Smooth muscle cell (in vitro differentiated cells): ENCODE data around the gene TMIE. TPM values are rescaled to one million over a fixed set of nuclear protein-coding genes. Genes with fewer than 3 reads are reported as not detected.

ENCODE experiments used
- DNase-seq: peaks from one replicate; lab custom pipeline; 2025; ENCODE audit not compliant: unreplicated experiment; lab: John Stamatoyannopoulos, UW
- H2AFZ ChIP-seq: fragments of 200-600 bp; sonication (generic); 2 replicates; pipeline ENCODE4 v1.6.0; 2016; ENCODE audit warnings: antibody characterized with exemption, low read depth, mild to moderate bottlenecking
- H3F3A ChIP-seq: fragments of 200-600 bp; sonication (generic); 2 replicates; pipeline ENCODE4 v1.6.0; 2017; ENCODE audit warnings: antibody characterized with exemption, low read depth
- H3K27ac ChIP-seq: fragments of 200-600 bp; sonication (generic); 2 replicates; pipeline ENCODE4 v1.5.1; 2016; ENCODE audit warnings: low read depth, mild to moderate bottlenecking
- H3K27me3 ChIP-seq: fragments of 200-600 bp; sonication (generic); 2 replicates; pipeline ENCODE4 v1.6.1; 2016; ENCODE audit warnings: low read depth, mild to moderate bottlenecking
- H3K36me3 ChIP-seq: fragments of 200-600 bp; sonication (generic); 2 replicates; pipeline ENCODE4 v1.5.1; 2016; ENCODE audit warnings: low read depth
- H3K4me1 ChIP-seq: fragments of 200-600 bp; sonication (generic); 2 replicates; pipeline ENCODE4 v1.5.1; 2016; ENCODE audit warnings: low read depth
- H3K4me2 ChIP-seq: fragments of 200-600 bp; sonication (generic); 2 replicates; pipeline ENCODE4 v1.6.0; 2016; ENCODE audit warnings: mild to moderate bottlenecking
- H3K4me3 ChIP-seq: fragments of 200-600 bp; sonication (generic); 2 replicates; pipeline ENCODE4 v1.5.1; 2016; ENCODE audit warnings: mild to moderate bottlenecking
- H3K79me2 ChIP-seq: fragments of 200-600 bp; sonication (generic); 2 replicates; pipeline ENCODE4 v1.6.0; 2016; ENCODE audit warnings: low read depth, mild to moderate bottlenecking
- H3K9ac ChIP-seq: fragments of 200-600 bp; sonication (generic); 2 replicates; pipeline ENCODE4 v1.6.0; 2016; ENCODE audit warnings: low read depth
- H3K9me3 ChIP-seq: fragments of 200-600 bp; sonication (generic); replicated peaks from 2 replicates; pipeline ENCODE4 v1.5.1; 2016; ENCODE audit warnings: low read depth
- H4K20me1 ChIP-seq: fragments of 200-600 bp; sonication (generic); 2 replicates; pipeline ENCODE4 v1.6.0; 2016; ENCODE audit warnings: low read depth
- WGBS: methylation state at CpG from one replicate; pipeline ENCODE4 v1.1.7; 2016; ENCODE audit warnings: low lambda C conversion rate; 5-methylcytosine and 5-hydroxymethylcytosine counted together
- polyA plus RNA-seq: library from polyadenylated mRNA; unstranded; fragments of >200 nt; fragmentation: Nextera tagmentation; extraction: Ambion mirVana; gene quantifications from 2 replicates; pipeline ENCODE4 v1.2.1, GENCODE V29; 2016
- total RNA-seq: library from RNA; depleted of rRNA; stranded (reverse); fragments of >200 nt; gene quantifications from 2 replicates; pipeline ENCODE4 v1.2.3, GENCODE V29; 2014
- TF ChIP-seq, protein P1 (sequence below): fragments of 200-600 bp; sonication (generic); IDR thresholded peaks from 2 replicates; pipeline ENCODE4 v1.5.1; 2017; ENCODE audit warnings: borderline replicate concordance, mild to moderate bottlenecking, antibody characterized with exemption; ENCODE audit not compliant: insufficient read depth, poor library complexity, severe bottlenecking

Gene TMIE
- total and polyA plus RNA-seq, 2 experiments from 2014 or later = 0.67 to 1.1 TPM

DNA sequence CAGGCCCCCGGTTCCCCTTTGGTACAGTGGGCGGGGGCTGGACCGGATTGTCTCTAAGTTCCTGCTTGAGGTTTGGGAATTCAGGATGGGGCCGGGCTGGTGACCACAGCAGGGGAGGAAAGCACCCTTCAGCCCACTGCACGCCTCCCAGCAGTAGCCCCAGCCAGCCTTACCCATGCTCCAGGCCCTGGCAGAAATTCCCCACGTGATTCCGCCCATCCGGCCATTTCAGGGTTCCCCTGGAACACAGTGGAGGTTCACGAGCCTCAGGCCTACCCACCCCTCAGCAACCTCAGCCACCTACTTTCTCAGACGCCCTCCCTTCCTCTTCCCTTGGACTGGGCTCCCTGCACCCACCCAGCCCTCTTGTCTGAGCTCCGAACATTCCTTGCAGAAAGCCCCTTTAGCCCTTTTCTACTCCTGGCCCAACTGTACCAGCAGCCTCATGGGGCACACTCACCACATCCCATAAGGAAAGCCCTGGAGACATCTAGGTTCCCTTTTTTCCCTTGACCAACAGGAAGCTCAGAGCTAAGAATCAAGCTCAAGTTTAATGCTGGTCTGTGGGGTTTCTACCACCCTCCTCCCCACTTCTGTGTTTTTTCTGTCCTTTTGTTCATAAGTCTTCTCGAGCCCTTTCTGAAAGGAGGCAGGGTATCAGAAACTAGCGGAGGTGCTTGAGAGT, 19.2 kb upstream of the TMIE start:
- no peak overlapping the region for H3K4me3 ChIP-seq
- no peak overlapping the region for H3K4me2 ChIP-seq
- no peak overlapping the region for H3K27ac ChIP-seq
- no peaks in the 10 kb centered on the region for H4K20me1 ChIP-seq
- no peak overlapping the region for H3K9ac ChIP-seq
- 90% methylated on average over 13 of the region's 13 CpGs for WGBS
- H3K36me3 ChIP-seq = no peaks in the 10 kb centered on the region
- no peak for DNase-seq
- no peaks in the 10 kb centered on the region for H3K9me3 ChIP-seq
- H2AFZ ChIP-seq = no peak overlapping the region
- no peaks in the 10 kb centered on the region for H3K27me3 ChIP-seq
- H3K79me2 ChIP-seq = no peaks in the 10 kb centered on the region
- H3K4me1 ChIP-seq = no peaks in the 10 kb centered on the region
- no peaks in the 10 kb centered on the region for H3F3A ChIP-seq
- TF ChIP-seq, protein P1, sequence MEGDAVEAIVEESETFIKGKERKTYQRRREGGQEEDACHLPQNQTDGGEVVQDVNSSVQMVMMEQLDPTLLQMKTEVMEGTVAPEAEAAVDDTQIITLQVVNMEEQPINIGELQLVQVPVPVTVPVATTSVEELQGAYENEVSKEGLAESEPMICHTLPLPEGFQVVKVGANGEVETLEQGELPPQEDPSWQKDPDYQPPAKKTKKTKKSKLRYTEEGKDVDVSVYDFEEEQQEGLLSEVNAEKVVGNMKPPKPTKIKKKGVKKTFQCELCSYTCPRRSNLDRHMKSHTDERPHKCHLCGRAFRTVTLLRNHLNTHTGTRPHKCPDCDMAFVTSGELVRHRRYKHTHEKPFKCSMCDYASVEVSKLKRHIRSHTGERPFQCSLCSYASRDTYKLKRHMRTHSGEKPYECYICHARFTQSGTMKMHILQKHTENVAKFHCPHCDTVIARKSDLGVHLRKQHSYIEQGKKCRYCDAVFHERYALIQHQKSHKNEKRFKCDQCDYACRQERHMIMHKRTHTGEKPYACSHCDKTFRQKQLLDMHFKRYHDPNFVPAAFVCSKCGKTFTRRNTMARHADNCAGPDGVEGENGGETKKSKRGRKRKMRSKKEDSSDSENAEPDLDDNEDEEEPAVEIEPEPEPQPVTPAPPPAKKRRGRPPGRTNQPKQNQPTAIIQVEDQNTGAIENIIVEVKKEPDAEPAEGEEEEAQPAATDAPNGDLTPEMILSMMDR = no peak

- H3K4me2 ChIP-seq = no peak overlapping the region
- H2AFZ ChIP-seq = no peak overlapping the region
- H3K36me3 ChIP-seq = no peaks in the 10 kb centered on the region
- DNase-seq = no peak
- no peaks in the 10 kb centered on the region for H3K27me3 ChIP-seq
- H4K20me1 ChIP-seq = no peaks in the 10 kb centered on the region
- no peaks in the 10 kb centered on the region for H3F3A ChIP-seq
- 92% methylated on average over 11 of the region's 11 CpGs for WGBS
- no peaks in the 10 kb centered on the region for H3K79me2 ChIP-seq
- TF ChIP-seq, protein P1 = no peak
- no peak overlapping the region for H3K27ac ChIP-seq
- no peak overlapping the region for H3K4me3 ChIP-seq
- H3K9me3 ChIP-seq = no peaks in the 10 kb centered on the region
- no peak overlapping the region for H3K9ac ChIP-seq
- H3K4me1 ChIP-seq = no peaks in the 10 kb centered on the region
Observed at GRCh38 chr3:46682974-46683373, 18.2 kb upstream of the TMIE start.

- Histone ChIP-seq H4K20me1 (peaks cover 6% of the 10 kb centered on the region), H3K4me3 (no peak overlapping the region), H3K4me1 (no peaks in the 10 kb centered on the region), H2AFZ (no peak overlapping the region), H3K27ac (no peak overlapping the region), H3K9me3 (no peaks in the 10 kb centered on the region), H3K79me2 (no peaks in the 10 kb centered on the region), H3F3A (no peaks in the 10 kb centered on the region), H3K4me2 (no peak overlapping the region), H3K9ac (no peak overlapping the region), H3K27me3 (no peaks in the 10 kb centered on the region), H3K36me3 (no peaks in the 10 kb centered on the region)
- 96% methylated on average over 2 of the region's 2 CpGs for WGBS
- DNase-seq = no peak
- TF ChIP-seq, protein P1 = no peak
Observed at GRCh38 chr3:46684891-46685290, 16.3 kb upstream of the TMIE start.

DNA sequence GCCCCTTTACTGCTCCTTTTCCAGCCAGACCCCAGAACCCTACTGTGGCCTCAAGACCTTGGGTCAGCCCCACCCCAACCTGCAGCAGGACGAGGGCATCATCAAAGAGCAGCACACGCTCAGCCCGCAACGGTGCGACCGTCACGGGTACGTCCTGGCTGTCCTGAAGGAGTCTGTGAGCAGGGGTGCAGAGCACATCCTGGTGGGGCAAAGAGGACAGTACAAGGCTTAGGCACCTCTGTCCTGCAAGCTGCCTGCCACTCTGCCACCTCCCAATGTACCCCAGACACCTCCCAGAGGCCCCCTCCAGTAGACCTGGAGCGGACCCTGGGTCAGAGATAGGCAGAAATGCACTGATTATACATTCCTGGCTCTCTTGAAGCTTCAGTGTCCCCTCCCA, 15.7 kb upstream of the TMIE start:
- TF ChIP-seq, protein P1 = no peak
- no peak for DNase-seq
- Histone ChIP-seq H3K4me2 (no peak overlapping the region), H3K27me3 (no peaks in the 10 kb centered on the region), H4K20me1 (peaks cover 7% of the 10 kb centered on the region), H3K27ac (no peak overlapping the region), H2AFZ (no peak overlapping the region), H3K9ac (no peak overlapping the region), H3F3A (no peaks in the 10 kb centered on the region), H3K9me3 (no peaks in the 10 kb centered on the region), H3K79me2 (no peaks in the 10 kb centered on the region), H3K36me3 (no peaks in the 10 kb centered on the region), H3K4me1 (no peaks in the 10 kb centered on the region), H3K4me3 (no peak overlapping the region)
- WGBS = 91% methylated on average over 9 of the region's 9 CpGs
